ENCODE data around the gene IRF9.

Gene IRF9

DNA sequence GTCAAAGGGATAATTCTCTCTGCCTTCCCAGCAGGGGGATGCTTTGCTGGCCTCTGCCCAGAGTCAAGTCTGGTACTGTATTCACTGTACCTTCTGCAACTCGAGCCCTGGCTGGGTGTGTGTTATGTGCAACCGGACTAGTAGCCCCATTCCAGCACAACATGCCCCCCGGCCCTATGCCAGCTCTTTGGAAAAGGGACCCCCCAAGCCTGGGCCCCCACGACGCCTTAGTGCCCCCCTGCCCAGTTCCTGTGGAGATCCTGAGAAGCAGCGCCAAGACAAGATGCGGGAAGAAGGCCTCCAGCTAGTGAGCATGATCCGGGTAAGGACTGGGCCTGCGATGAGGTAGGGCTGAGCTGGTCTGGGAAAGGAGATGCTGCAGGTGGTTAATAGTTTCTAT is 10.5 kb upstream of the IRF9 start:
- TF ChIP-seq, protein P1, sequence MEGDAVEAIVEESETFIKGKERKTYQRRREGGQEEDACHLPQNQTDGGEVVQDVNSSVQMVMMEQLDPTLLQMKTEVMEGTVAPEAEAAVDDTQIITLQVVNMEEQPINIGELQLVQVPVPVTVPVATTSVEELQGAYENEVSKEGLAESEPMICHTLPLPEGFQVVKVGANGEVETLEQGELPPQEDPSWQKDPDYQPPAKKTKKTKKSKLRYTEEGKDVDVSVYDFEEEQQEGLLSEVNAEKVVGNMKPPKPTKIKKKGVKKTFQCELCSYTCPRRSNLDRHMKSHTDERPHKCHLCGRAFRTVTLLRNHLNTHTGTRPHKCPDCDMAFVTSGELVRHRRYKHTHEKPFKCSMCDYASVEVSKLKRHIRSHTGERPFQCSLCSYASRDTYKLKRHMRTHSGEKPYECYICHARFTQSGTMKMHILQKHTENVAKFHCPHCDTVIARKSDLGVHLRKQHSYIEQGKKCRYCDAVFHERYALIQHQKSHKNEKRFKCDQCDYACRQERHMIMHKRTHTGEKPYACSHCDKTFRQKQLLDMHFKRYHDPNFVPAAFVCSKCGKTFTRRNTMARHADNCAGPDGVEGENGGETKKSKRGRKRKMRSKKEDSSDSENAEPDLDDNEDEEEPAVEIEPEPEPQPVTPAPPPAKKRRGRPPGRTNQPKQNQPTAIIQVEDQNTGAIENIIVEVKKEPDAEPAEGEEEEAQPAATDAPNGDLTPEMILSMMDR (IDR thresholded peaks at IDR 0.05; ENCODE audit: low read depth, low read length), result no peak
- DNase-seq (ENCODE audit: extremely low read depth, low read depth), result no peak

GRCh38 chr14:24150993-24151392 is 10.1 kb upstream of the IRF9 start:
- TF ChIP-seq, protein P1 (IDR thresholded peaks at IDR 0.05; ENCODE audit: low read depth, low read length), result no peak
- no peak for DNase-seq (ENCODE audit: extremely low read depth, low read depth)

DNA sequence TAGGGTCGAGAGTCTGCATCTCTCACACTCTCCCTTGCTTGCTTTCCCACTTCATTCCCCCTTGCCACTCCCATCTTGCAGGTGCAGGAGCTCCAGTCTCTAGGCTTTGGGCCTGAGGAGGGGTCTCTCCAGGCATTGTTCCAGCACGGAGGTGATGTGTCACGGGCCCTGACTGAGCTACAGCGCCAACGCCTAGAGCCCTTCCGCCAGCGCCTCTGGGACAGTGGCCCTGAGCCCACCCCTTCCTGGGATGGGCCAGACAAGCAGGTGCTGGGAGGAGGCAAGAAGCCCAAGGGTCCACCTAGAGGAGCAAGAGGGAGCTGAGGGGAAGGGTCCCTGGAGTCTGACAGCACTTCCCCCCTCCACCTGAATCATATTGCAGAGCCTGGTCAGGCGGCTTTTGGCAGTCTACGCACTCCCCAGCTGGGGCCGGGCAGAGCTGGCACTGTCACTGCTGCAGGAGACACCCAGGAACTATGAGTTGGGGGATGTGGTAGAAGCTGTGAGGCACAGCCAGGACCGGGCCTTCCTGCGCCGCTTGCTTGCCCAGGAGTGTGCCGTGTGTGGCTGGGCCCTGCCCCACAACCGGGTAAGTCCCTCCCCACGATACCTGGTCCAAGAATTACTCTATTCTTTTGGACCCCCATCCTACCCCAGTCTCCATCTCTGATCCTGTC is 9.5 kb upstream of the IRF9 start:
- TF ChIP-seq, protein P1 (IDR thresholded peaks at IDR 0.05; ENCODE audit: low read depth, low read length), result no peak
- no peak for DNase-seq (ENCODE audit: extremely low read depth, low read depth)

- TF ChIP-seq, protein P1 (IDR thresholded peaks at IDR 0.05; ENCODE audit: low read depth, low read length), result no peak
- DNase-seq (ENCODE audit: extremely low read depth, low read depth), result no peak
Measured at GRCh38 chr14:24155100-24155499, 6.0 kb upstream of the IRF9 start.

DNA sequence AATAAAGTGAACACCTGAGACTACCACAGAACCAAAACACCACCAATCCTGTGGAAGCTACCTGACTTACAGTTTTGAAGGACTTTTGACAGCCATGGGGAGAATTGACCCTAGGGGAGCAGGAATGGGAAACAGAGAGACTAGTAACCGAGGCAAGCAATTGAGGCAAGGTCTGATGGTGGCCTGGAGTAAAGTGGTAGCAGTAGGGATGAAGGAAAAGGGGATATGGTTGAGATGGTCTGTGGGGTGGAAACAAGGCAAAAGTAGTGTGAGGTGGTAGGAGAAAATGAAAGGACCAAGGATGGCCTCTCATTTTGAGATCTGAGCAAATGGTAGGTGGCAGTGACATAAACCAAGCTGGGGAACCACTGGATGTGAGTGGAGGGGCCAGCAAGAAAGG is 4.2 kb upstream of the IRF9 start:
- DNase-seq (ENCODE audit: extremely low read depth, low read depth), result no peak
- TF ChIP-seq, protein P1 (IDR thresholded peaks at IDR 0.05; ENCODE audit: low read depth, low read length), result no peak

- DNase-seq (ENCODE audit: extremely low read depth, low read depth), result no peak
- TF ChIP-seq, protein P1 (IDR thresholded peaks at IDR 0.05; ENCODE audit: low read depth, low read length), result no peak
Measured at GRCh38 chr14:24157331-24157730, 3.7 kb upstream of the IRF9 start.

- DNase-seq (ENCODE audit: extremely low read depth, low read depth), result no peak
- TF ChIP-seq, protein P1 (IDR thresholded peaks at IDR 0.05; ENCODE audit: low read depth, low read length), result no peak
Measured at GRCh38 chr14:24159777-24160498, 1.1 kb upstream of the IRF9 start.

Data from AG09319 (cell line).